GM18909 (cell line): Measurements from ENCODE around the gene OR52H1.

Source experiments
- ATAC-seq: cut with Tn5 transposase; IDR thresholded peaks from one replicate; pipeline ENCODE4 v1.9.1; 2021; ENCODE audit warnings: mild to moderate bottlenecking; ENCODE audit not compliant: unreplicated experiment, poor library complexity

The OR52H1 gene

DNA sequence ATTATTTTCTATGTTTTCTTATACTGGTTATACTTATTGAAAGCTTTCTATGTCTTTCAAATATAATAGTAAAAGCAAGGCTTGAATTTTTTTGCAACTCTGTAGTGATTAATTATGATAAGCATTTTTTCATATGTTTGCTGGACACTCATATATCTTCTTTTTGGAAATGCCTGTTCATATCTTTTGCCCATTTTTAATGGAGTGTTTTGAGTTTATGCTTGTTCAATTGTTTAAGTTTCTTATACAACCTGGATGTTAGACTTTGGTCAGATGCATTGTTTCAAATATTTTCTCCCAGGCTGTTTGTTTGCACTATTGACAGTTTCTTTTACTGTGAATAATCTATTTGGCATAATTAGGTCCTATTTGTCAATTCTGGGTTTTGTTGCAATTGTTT is 11.9 kb downstream of the OR52H1 start:
- no peak for ATAC-seq

DNA sequence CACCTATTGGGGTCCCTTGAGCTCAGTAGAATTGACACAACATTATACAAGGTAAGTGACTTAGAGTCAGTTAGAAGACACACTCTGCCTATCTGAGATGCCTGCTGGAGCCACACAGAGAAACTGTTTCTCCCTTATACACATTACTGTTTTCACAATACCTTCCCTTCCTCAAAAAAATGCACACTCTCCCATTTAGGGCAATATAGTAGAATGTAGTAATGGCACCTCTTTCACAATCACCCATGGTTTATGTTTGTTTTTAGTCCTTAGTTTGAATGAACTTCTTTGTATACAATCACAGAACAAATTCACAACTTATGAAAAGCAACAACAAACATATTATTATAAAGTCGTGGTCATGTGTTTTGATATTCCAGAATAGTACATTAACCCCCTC is 14.3 kb downstream of the OR52H1 start:
- ATAC-seq, result no peak

DNA sequence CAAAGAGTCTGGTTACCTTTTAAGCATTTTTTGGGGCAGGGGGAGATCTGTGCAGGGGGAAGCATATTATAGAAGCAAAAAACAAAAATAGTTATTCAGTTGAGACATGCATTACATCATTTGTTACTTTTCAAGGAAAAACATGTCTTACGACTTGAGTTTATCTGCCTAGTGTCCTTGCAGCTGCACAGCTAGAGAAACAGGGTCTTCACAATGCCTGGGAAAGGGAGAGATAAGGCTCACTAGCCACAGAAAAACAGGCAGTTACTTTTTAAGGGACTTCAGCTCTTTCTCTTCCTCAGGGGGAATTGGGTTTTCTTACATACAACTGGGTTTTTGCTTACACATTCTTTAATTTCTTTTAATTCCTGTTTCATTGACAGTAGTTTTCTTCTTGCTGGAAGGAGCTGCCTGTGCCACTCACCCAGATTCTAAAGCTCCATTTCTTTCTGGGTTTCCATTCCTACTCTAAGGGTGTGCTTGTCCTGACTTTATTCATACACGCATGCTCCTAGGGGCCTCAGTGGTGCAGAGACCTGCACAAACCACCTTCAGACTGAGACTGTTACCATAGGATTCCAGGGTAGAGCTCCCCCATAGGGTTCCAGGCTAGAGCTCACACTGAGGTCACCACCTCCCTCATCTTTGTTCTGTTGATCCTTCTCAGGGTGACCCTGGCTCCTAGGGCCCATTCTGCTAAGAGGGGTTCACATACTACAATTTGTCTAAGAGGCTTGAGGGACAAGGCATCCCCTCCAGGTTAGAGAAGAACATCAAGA is 17.1 kb downstream of the OR52H1 start:
- ATAC-seq, result no peak

DNA sequence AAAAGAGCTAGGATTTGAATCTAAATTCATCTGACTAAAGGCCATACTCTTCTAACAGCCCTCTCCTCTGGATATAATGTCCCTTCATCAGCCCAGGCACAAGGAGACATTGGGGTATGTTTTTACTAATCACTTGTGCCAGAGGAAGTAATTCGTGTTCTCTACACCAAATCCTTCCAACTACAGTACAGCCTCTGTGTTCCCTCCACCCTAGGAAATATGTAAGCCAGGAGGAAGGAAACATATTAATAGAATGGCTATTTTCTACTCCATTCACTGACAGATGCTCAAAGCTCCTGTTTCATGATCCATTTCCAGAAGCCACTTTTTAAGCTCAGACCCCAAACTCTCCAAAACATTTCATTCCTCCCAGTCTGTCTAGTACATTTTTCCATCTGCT is 19.8 kb downstream of the OR52H1 start:
- ATAC-seq, result no peak

DNA sequence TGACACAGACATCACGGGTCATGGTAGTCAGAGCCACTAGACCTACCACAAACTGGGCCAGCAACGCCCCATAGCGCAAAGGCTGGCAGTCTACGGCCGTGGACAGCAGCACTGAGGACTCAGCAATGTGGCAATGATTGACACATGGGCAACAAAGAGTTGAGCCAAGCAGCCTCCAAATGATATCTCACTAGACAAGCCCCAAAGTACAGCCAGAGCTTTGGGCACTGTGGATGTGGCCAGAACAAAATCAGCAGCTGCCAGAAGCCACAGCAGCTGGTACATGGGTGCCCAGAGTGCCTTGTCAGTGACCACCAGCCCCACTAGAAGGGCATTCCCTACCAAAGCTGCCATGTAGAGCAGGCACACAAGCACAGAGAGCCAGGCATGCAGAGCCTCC is 20.6 kb downstream of the OR52H1 start:
- no peak for ATAC-seq

DNA sequence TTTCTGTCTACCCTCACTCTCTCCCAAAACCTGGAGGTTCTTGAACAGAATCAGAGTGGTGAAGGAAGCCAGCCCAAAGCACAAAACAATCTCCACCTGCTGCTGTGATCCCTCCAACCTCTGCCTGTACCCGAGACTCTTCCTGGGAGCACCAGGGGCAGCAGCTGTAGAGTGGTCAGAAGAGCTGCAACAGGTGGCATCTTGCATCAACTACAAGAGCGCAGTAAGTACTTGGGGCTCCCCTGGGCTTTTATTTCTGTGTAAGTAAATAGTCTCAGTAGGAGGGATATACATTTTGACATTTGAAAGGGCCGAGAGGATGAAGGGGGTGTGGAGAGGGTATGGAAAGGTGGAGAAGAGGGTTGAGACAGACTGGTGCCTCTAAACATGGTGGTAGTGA is 23.6 kb downstream of the OR52H1 start:
- ATAC-seq, result no peak

DNA sequence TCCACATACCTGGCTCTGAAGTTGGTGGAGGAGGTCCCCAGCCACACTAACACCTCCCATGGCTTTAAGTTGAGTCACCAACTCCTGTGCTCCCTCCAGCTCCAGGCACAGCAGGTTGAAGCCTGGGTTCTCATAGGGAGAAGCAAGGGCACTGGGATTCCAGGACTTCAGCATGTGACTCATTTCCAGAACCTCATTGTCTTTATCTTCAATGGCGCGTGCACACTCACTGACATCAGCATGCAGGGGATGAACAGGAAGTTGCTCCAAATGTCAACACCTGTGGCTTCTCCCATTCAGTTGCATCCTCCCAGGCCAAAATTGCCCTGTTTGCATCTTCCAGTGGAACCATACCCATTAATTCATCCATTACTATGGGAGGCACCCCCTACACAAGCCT is 26.0 kb downstream of the OR52H1 start:
- no peak for ATAC-seq

DNA sequence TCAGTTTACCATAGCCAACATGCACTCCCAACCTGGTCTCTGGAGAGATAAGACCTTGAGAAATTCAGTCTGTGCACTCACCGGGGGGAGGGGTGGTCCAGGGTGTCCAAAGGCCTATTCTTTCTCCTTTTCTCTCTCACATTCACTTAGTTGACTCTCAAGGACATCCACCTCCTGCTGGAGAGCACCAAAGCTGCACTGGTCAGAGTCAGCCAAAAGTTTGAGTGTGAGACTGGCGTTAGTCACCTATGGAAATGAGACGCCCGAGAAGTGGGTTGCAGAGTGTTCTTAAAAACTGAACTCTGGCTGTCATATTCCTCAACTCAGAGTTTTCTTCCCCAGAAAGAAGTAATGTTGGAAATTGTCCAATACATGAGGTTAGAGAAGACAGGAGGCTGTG is 26.8 kb downstream of the OR52H1 start:
- ATAC-seq, result no peak

DNA sequence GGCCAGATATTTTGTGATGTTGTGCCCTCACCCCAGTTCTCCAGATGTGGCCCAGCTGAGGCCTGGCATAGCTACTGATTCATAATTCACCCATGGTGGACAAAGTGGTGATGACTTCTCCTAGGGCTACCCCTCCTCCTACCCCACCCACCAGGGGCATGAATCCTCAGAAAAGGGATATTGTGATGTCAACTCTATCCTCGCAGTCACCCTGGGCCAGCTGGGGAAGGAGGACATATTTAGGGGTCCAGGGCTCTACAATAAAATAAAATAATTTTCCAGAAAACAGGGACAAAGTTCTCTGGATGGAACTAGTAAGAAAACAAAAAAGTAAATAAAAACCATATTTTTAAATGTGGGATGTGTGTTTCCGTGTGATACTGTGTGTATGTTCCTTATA is 31.7 kb downstream of the OR52H1 start, which contains the start of gene UBQLNL:
UBQLNL (minus strand) TSS at position 101 of the 400 bp plus-strand sequence. CDS start 258 bp downstream, outside the sequence.
- ATAC-seq, result no peak

DNA sequence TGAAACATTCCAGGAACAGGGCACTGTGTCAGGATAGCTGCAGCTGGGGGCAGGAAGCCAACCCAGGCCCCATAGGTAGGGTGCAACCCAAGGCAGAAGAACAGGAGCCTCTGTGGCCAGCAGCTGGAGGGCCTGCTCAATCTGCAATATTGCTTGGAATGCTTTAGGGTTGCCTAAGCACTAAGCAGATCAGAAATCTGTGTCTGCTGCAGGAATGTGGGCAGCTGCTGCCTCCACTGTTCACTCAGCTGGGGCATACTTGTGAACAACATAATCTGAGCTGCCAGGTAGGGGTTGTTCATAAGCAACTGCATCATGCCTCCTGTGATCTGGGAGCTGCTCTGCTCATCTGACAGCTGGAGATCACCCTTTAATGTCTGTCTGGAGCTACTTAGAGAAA is 33.5 kb downstream of the OR52H1 start:
- ATAC-seq, result no peak

DNA sequence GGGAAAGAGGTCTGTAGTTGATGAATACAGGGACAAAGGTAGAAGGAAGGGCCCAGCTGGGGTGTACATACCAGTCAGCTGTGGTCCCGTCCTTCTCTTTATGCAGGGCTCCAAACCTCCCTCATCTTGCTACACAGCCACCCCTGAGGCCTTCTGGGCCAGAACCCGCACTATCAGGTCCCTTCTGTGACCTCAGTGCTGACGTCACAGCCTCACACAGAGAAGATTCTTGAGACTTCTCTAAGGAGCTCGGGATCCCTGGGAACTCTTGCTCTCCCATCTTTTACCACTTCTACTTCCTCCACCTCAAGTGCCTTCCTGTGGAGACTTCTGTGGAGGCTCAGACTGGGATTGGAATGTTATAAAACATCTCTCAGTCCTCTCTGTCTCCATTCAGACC is 38.5 kb downstream of the OR52H1 start, which contains the start of gene UBQLN3:
UBQLN3 (minus strand) TSS at position 155 of the 400 bp plus-strand sequence. CDS start 399 bp downstream, outside the sequence.
- ATAC-seq, result no peak

DNA sequence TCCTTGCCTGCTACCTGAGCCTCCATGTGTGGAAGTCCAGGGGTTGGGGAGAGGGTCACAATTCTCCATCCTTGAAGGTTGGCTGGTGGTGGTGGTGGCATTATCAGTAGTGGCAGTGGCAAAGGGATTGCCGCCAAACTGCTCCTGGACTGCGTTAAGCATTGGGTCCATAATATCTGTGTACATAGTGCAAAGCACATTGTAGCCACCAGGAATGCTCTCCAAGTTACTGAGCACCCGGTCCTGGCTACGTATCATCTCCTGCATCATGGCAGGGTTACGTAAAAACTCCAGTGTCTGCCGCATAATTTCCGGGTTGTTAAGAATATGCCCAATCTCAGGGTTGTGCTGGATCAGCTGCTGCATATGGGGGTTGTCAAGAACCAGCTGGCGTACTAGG is 39.7 kb downstream of the OR52H1 start:
- no peak for ATAC-seq

DNA sequence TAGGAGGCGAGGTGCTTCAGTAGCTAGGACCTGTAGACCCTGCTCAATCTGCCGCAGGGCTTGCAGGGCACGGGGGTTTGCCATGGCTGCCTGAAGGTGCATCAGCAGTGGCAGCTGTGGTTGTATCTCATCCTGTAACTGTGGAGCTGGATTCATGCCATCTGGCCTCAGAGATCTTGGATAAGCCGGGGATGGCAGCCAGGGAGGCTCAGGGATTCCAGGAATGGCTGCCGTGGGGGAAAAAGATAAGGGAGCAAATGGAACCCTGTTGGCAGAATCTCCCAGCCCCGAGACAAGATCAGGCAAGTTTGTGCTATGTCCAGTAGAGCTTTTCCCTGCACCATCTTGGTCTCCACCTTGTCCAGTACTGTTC is 40.4 kb downstream of the OR52H1 start:
- ATAC-seq, result no peak

DNA sequence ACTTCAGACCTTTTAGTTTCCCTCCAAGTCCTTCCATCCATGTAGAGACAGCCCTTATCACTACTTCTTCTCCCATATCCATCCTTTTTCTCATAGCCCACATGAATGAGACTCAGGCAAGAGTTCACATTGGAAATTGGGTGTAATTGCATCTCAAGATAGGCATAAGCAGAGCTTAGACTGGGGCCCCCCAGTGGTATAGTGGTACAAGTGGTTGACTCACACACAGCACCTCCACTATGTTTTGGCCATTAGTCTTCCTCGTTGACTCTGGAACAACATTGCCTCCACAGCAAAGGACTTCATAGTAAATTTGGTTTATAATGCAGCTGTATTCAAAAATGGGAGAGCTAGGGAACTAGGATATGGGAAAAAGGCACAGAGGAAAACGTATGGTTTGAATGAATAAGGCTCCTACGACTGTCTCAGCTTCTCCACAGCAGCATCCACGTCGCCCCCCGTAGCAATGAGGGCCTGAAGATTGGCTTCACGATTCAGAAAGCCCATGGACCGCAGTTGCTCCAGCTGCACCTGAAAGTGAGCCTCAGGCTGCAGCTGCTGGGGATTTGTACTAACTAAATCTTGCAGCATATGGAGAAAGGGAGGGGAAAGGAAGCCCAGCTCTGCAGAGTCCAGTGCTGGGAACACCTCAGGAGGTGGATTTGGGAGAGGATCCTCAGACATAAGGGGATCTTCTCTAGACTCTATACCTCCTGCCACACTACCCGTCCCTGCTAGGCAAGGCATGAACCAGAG is 41.0 kb downstream of the OR52H1 start:
- no peak for ATAC-seq

DNA sequence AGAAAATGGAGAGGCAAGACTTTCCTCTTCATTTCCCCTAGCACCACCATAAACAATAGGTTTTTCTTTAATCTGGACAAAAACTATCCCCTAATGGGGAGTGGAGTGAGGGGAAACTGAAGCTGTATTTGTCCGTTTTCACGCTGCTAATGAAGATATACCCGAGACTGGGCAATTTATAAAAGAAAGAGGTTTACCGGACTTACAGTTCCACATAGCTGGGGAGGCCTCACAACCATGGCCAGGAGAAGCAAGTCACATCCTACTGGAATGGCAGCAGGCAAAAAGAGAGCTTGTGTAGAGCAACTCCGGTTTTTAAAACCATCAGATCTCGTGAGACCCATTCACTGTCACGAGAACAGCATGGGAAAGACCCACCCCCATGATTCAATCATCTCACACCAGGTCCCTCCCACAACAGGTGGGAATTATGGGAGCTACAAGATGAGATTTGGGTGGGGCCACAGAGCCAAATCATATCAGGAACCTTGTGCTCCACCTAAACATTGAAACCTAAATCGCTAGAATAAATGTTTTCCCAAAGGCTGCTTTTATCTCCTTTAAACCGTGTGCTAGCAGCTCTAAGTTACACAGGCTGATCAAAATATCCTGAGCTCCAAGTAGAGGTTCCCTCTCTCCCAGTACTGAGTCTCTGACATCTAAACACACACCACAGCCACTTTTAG is 42.8 kb downstream of the OR52H1 start:
- no peak for ATAC-seq

DNA sequence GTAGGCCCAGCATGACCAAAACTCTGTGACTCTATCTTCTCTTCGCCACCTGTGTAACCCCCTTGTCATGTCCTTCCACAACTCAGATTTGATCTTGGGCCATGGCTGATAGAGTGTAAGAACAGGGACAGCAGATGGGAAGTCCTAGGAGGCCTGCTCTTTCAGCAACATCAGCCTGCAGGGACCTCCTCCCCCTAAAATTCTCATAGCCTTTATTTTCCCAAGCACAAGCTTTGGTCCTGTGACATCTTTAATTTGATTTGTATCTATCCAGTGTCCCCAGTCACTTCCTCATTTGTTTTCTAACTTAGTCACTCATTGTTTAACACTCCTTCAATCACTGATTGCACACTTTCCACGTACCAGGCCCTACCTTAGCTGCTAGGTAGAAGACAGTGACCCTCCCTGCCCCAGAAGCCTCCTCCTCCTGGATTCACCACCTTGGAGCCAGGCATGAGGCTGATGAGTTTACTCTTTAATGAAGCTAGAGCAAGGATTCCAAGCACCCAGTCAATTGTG is 43.9 kb downstream of the OR52H1 start:
- no peak for ATAC-seq

DNA sequence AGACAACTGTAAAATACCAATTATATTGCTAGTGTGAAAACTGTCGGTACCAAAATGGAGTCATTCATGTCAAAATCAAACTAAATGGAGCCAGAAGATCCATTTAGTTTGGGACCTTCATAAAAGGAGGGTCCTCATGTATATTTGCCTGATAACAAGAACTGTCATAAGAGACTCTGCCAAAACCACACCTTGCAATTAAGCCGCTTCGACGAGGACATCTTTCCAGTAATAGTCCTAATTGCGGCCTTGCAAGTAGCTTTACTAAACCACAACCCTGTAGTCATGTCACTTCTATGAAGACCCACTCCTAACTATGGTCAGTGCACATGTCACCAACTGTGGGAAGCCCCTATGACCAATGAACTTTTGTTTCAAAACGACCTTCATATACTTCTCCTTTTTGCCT is 47.9 kb downstream of the OR52H1 start:
- no peak for ATAC-seq

DNA sequence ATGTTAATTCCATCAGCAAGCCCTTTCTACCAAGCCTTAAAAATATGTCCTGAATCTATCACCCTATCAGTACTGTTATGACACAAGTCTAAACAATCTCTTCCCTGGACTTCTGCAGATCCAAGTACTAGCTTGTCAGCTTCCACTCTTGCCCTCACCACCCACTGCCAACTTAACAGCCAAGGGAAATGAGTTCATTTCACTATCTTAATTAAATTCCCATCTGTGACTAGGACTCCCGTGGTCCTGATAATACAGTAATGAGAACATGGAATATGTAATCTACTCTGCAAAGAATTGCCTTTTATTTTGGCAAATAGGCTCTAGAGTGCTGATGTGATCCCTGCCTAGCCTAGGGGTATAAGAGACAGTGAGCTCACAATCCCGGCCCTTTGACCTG is 48.7 kb downstream of the OR52H1 start:
- ATAC-seq, result no peak
